Stimulated activated effector memory CD8-positive, alpha-beta T cell treated with anti-CD3 and anti-CD28 coated beads, Interleukin-12 subunit alpha, Interleukin-12 subunit beta, amount 100 ng/mL, for 72 hours (primary cell): ENCODE results near the gene GFOD2.
"Not testable (repeated sequence)": the region's sequence is repeated elsewhere in the genome, so short reads cannot be mapped to it uniquely, and the experiment has no call there.

Experiments used
- ATAC-seq: fragments of 150-1000 bp; cut with Tn5 transposase; 2 replicates; pipeline ENCODE4 v1.10.0; 2021
- DNase-seq, 2 donors: peaks; one replicate each; pipeline ENCODE4 v3.0.0; 2021 to 2022; ENCODE audit warnings: low spot score in 2 of 2
- H3K27ac Mint-ChIP-seq: one replicate; pipeline ENCODE4 v1.8.0; 2022; ENCODE audit warnings: mild to moderate bottlenecking, mixed read lengths
- H3K36me3 Mint-ChIP-seq: one replicate; pipeline ENCODE4 v1.8.0; 2022; ENCODE audit warnings: mild to moderate bottlenecking, mixed read lengths
- H3K4me1 Mint-ChIP-seq: one replicate; pipeline ENCODE4 v1.8.0; 2022; ENCODE audit warnings: mixed read lengths
- H3K4me3 Mint-ChIP-seq: one replicate; pipeline ENCODE4 v1.8.0; 2022; ENCODE audit warnings: mild to moderate bottlenecking, mixed read lengths
- H3K9me3 Mint-ChIP-seq: one replicate; pipeline ENCODE4 v1.8.0; 2022; ENCODE audit warnings: mixed read lengths

The GFOD2 gene

GRCh38 chr16:67719048-67719777 is at the start of gene GFOD2:
TSS of gene GFOD2 (minus strand) at chr16:67719316. CDS start at chr16:67685715, 33,601 bp downstream.
- peaks cover 34% of the 10 kb centered on the region for H3K4me1 Mint-ChIP-seq
- peaks cover 23% of the 10 kb centered on the region for H3K36me3 Mint-ChIP-seq
- ATAC-seq = peak; percentile 93
- H3K9me3 Mint-ChIP-seq = no peaks in the 10 kb centered on the region
- peak; percentile 99 to 100 for DNase-seq
- peak within 1 kb of the TSS; percentile 85 for H3K4me3 Mint-ChIP-seq
- peak within 1 kb of the TSS; percentile 97 for H3K27ac Mint-ChIP-seq

- H3K27ac Mint-ChIP-seq = no peak overlapping the region
- H3K4me1 Mint-ChIP-seq = peaks cover 2% of the 10 kb centered on the region
- no peak overlapping the region for H3K4me3 Mint-ChIP-seq
- DNase-seq (no peak), ATAC-seq (peak; percentile 31)
- no peaks in the 10 kb centered on the region for H3K9me3 Mint-ChIP-seq
- H3K36me3 Mint-ChIP-seq = peaks cover 38% of the 10 kb centered on the region
Measured at GRCh38 chr16:67767953-67768352, 48.8 kb upstream of the GFOD2 start.

- ATAC-seq (no peak), DNase-seq (no peak)
- H3K4me1 Mint-ChIP-seq = peaks cover 9% of the 10 kb centered on the region
- peaks cover 26% of the 10 kb centered on the region for H3K36me3 Mint-ChIP-seq
- no peak overlapping the region for H3K27ac Mint-ChIP-seq
- H3K9me3 Mint-ChIP-seq = no peaks in the 10 kb centered on the region
- no peak overlapping the region for H3K4me3 Mint-ChIP-seq
Measured at GRCh38 chr16:67766291-67766690, 47.2 kb upstream of the GFOD2 start.

- H3K4me1 Mint-ChIP-seq = peaks cover 23% of the 10 kb centered on the region
- peaks cover 6% of the 10 kb centered on the region for H3K36me3 Mint-ChIP-seq
- no peak overlapping the region for H3K4me3 Mint-ChIP-seq
- no peaks in the 10 kb centered on the region for H3K9me3 Mint-ChIP-seq
- ATAC-seq (no peak), DNase-seq (no peak)
- no peak overlapping the region for H3K27ac Mint-ChIP-seq
Measured at GRCh38 chr16:67764158-67764667, 45.1 kb upstream of the GFOD2 start.

GRCh38 chr16:67763066-67763465 is 44.0 kb upstream of the GFOD2 start:
- Mint-ChIP-seq H3K4me1 (peaks cover 30% of the 10 kb centered on the region), H3K9me3 (no peaks in the 10 kb centered on the region), H3K27ac (peak overlapping the region; percentile 81), H3K36me3 (no peaks in the 10 kb centered on the region), H3K4me3 (no peak overlapping the region)
- ATAC-seq (no peak), DNase-seq (no peak)

GRCh38 chr16:67762385-67762784 is 43.3 kb upstream of the GFOD2 start:
- Mint-ChIP-seq H3K36me3 (no peaks in the 10 kb centered on the region), H3K4me3 (no peak overlapping the region), H3K27ac (peak overlapping the region; percentile 81), H3K4me1 (peaks cover 30% of the 10 kb centered on the region), H3K9me3 (no peaks in the 10 kb centered on the region)
- DNase-seq (no peak), ATAC-seq (no peak)

- H3K36me3 Mint-ChIP-seq = no peaks in the 10 kb centered on the region
- no peak overlapping the region for H3K4me3 Mint-ChIP-seq
- peaks cover 30% of the 10 kb centered on the region for H3K4me1 Mint-ChIP-seq
- DNase-seq (no peak), ATAC-seq (no peak)
- H3K9me3 Mint-ChIP-seq = no peaks in the 10 kb centered on the region
- no peak overlapping the region for H3K27ac Mint-ChIP-seq
Measured at GRCh38 chr16:67761924-67762323, 42.8 kb upstream of the GFOD2 start.

GRCh38 chr16:67760956-67761230 is 41.8 kb upstream of the GFOD2 start:
- Mint-ChIP-seq H3K4me3 (no peak overlapping the region), H3K9me3 (no peaks in the 10 kb centered on the region), H3K4me1 (peaks cover 30% of the 10 kb centered on the region), H3K36me3 (no peaks in the 10 kb centered on the region), H3K27ac (peak overlapping the region; percentile 41)
- ATAC-seq (no peak), DNase-seq (no peak)

- no peak overlapping the region for H3K4me3 Mint-ChIP-seq
- no peaks in the 10 kb centered on the region for H3K36me3 Mint-ChIP-seq
- peaks cover 30% of the 10 kb centered on the region for H3K4me1 Mint-ChIP-seq
- no peak for ATAC-seq
- DNase-seq = no peak
- no peaks in the 10 kb centered on the region for H3K9me3 Mint-ChIP-seq
- H3K27ac Mint-ChIP-seq = peak overlapping the region; percentile 41
Measured at GRCh38 chr16:67760206-67760955, 41.3 kb upstream of the GFOD2 start.

GRCh38 chr16:67758966-67759365 is 39.9 kb upstream of the GFOD2 start:
- ATAC-seq (no peak), DNase-seq (no peak)
- peak overlapping the region; percentile 50 for H3K27ac Mint-ChIP-seq
- H3K9me3 Mint-ChIP-seq = no peaks in the 10 kb centered on the region
- peaks cover 30% of the 10 kb centered on the region for H3K4me1 Mint-ChIP-seq
- H3K36me3 Mint-ChIP-seq = no peaks in the 10 kb centered on the region
- no peak overlapping the region for H3K4me3 Mint-ChIP-seq

GRCh38 chr16:67758006-67758405 is 38.9 kb upstream of the GFOD2 start:
- H3K36me3 Mint-ChIP-seq = peaks cover 9% of the 10 kb centered on the region

GRCh38 chr16:67752641-67753040 is 33.5 kb upstream of the GFOD2 start:
- Mint-ChIP-seq H3K4me1 (peaks cover 15% of the 10 kb centered on the region), H3K36me3 (peaks cover 10% of the 10 kb centered on the region), H3K4me3 (no peak overlapping the region), H3K9me3 (no peaks in the 10 kb centered on the region), H3K27ac (no peak overlapping the region)
- ATAC-seq = no peak
- no peak for DNase-seq

More at GRCh38 chr16:67758006-67758405, 38.9 kb upstream of the GFOD2 start:
- H3K4me3 Mint-ChIP-seq = no peak overlapping the region
- no peak for ATAC-seq
- H3K4me1 Mint-ChIP-seq = peaks cover 28% of the 10 kb centered on the region
- no peaks in the 10 kb centered on the region for H3K9me3 Mint-ChIP-seq
- no peak overlapping the region for H3K27ac Mint-ChIP-seq
- no peak for DNase-seq

- H3K4me3 Mint-ChIP-seq, H3K27ac Mint-ChIP-seq, DNase-seq, H3K9me3 Mint-ChIP-seq, ATAC-seq: not testable (repeated sequence)
- H3K36me3 Mint-ChIP-seq = peaks cover 10% of the 10 kb centered on the region
- peaks cover 15% of the 10 kb centered on the region for H3K4me1 Mint-ChIP-seq
Measured at GRCh38 chr16:67751331-67751730, 32.2 kb upstream of the GFOD2 start.

GRCh38 chr16:67750466-67750865 is 31.4 kb upstream of the GFOD2 start:
- Mint-ChIP-seq H3K36me3 (peaks cover 10% of the 10 kb centered on the region), H3K9me3 (no peaks in the 10 kb centered on the region), H3K27ac (peak overlapping the region; percentile 35), H3K4me1 (peaks cover 15% of the 10 kb centered on the region), H3K4me3 (no peak overlapping the region)
- DNase-seq = no peak
- ATAC-seq = no peak

- no peak for ATAC-seq
- no peak for DNase-seq
- Mint-ChIP-seq H3K4me1 (peaks cover 15% of the 10 kb centered on the region), H3K9me3 (no peaks in the 10 kb centered on the region), H3K27ac (peak overlapping the region; percentile 63), H3K4me3 (no peak overlapping the region), H3K36me3 (peaks cover 10% of the 10 kb centered on the region)
Measured at GRCh38 chr16:67749436-67750078, 30.4 kb upstream of the GFOD2 start.
